Breast epithelium (tissue), 3 donors: ENCODE measurements around the gene AIG1.

Source experiments
- POLR2AphosphoS5 ChIP-seq, 3 donors: sonication (generic); formaldehyde crosslinking; IDR thresholded peaks; one replicate each; pipeline ENCODE4 v1.6.1; 2017; ENCODE audit warnings: antibody characterized with exemption in 3 of 3
- TF ChIP-seq, protein P1 (sequence below), 3 donors: fragments of 450-650 bp; IDR thresholded peaks; one replicate each; pipeline ENCODE4 v1.5.1; 2016 to 2017; ENCODE audit warnings: antibody characterized with exemption in 3 of 3, mild to moderate bottlenecking in 3 of 3, moderate library complexity in 3 of 3

DNA sequence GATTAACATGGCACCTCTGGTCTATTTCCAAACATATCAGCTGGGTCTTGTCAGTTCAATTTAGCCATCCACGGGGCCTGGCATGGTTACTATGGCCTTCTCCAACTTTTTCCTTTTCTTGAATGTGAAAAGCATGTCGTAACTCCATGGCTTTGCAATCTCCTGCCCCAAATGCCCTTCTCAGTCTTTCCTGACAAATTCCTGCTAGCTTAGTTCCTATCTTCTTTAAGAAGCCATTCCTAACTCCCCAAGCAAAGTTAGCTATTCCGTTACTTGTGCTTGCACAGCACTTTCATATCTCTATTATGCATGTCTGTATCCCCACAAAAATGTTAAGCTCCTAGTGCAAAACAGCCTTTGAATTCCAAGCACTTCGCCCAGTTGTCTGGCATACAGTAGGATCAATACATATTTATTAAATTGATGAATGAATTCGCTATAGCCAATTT, 105.6 kb downstream of the AIG1 start:
- TF ChIP-seq, protein P1, sequence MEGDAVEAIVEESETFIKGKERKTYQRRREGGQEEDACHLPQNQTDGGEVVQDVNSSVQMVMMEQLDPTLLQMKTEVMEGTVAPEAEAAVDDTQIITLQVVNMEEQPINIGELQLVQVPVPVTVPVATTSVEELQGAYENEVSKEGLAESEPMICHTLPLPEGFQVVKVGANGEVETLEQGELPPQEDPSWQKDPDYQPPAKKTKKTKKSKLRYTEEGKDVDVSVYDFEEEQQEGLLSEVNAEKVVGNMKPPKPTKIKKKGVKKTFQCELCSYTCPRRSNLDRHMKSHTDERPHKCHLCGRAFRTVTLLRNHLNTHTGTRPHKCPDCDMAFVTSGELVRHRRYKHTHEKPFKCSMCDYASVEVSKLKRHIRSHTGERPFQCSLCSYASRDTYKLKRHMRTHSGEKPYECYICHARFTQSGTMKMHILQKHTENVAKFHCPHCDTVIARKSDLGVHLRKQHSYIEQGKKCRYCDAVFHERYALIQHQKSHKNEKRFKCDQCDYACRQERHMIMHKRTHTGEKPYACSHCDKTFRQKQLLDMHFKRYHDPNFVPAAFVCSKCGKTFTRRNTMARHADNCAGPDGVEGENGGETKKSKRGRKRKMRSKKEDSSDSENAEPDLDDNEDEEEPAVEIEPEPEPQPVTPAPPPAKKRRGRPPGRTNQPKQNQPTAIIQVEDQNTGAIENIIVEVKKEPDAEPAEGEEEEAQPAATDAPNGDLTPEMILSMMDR (IDR thresholded peaks at IDR 0.05): no peak
- no peak for TF ChIP-seq POLR2AphosphoS5 (IDR thresholded peaks at IDR 0.05)
